ENCODE results near the gene DPYSL3.

The DPYSL3 gene

GRCh38 chr5:147458581-147458980 lies 51.3 kb downstream of the DPYSL3 start:
- DNase-seq (ENCODE audit: insufficient read length, low spot score): no peak
- FAIRE-seq: peak; percentile 87
- TF ChIP-seq CTCF (IDR thresholded peaks at IDR 0.05; ENCODE audit: insufficient read depth, missing control alignments): no peak

GRCh38 chr5:147455822-147456450 lies 53.9 kb downstream of the DPYSL3 start:
- FAIRE-seq: no peak
- DNase-seq (ENCODE audit: insufficient read length, low spot score): no peak
- TF ChIP-seq CTCF (IDR thresholded peaks at IDR 0.05; ENCODE audit: insufficient read depth, missing control alignments): no peak

GRCh38 chr5:147454996-147455677 lies 54.7 kb downstream of the DPYSL3 start:
- no peak for FAIRE-seq
- no peak for DNase-seq (ENCODE audit: insufficient read length, low spot score)
- no peak for TF ChIP-seq CTCF (IDR thresholded peaks at IDR 0.05; ENCODE audit: insufficient read depth, missing control alignments)

GRCh38 chr5:147453875-147454814 lies 55.7 kb downstream of the DPYSL3 start:
- no peak for FAIRE-seq
- DNase-seq (ENCODE audit: insufficient read length, low spot score): peak; percentile 79
- peak; percentile 78 for TF ChIP-seq CTCF (IDR thresholded peaks at IDR 0.05; ENCODE audit: insufficient read depth, missing control alignments)

- TF ChIP-seq CTCF (IDR thresholded peaks at IDR 0.05; ENCODE audit: insufficient read depth, missing control alignments): no peak
- no peak for FAIRE-seq
- no peak for DNase-seq (ENCODE audit: insufficient read length, low spot score)
These were observed 57.6 kb downstream of the DPYSL3 start for GRCh38 chr5:147452165-147452811.

- FAIRE-seq: no peak
- DNase-seq (ENCODE audit: insufficient read length, low spot score): no peak
- no peak for TF ChIP-seq CTCF (IDR thresholded peaks at IDR 0.05; ENCODE audit: insufficient read depth, missing control alignments)
These were observed 58.7 kb downstream of the DPYSL3 start for GRCh38 chr5:147451193-147451592.
